GM23248 (cell line): ENCODE measurements around the gene PSMD5. TPM values are rescaled to one million over a fixed set of nuclear protein-coding genes. Genes with fewer than 3 reads are reported as not detected.
A peak's percentile ranks its signal among the peaks of the same experiment; 100 is the strongest.

ENCODE experiments used
- DNase-seq: peaks from one replicate; pipeline ENCODE4 v3.0.0-alpha.2; 2015
- H2AFZ ChIP-seq: fragments of 200-600 bp; sonication (generic); 2 replicates; pipeline ENCODE4 v1.6.1; 2016; ENCODE audit warnings: antibody characterized with exemption
- H3F3A ChIP-seq: fragments of 200-600 bp; sonication (generic); 2 replicates; pipeline ENCODE4 v1.6.1; 2016; ENCODE audit warnings: mild to moderate bottlenecking, antibody characterized with exemption, mixed run types; ENCODE audit not compliant: insufficient read depth
- H3K27ac ChIP-seq: fragments of 200-600 bp; sonication (generic); 2 replicates; pipeline ENCODE4 v1.5.1; 2016; ENCODE audit warnings: mild to moderate bottlenecking
- H3K27me3 ChIP-seq: fragments of 200-600 bp; sonication (generic); replicated peaks from 2 replicates; pipeline ENCODE4 v1.6.1; 2016; ENCODE audit warnings: mild to moderate bottlenecking; ENCODE audit not compliant: insufficient read depth
- H3K36me3 ChIP-seq: fragments of 200-600 bp; sonication (generic); 2 replicates; pipeline ENCODE4 v1.6.1; 2016; ENCODE audit warnings: low read depth, mild to moderate bottlenecking
- H3K4me1 ChIP-seq: fragments of 200-600 bp; sonication (generic); 2 replicates; pipeline ENCODE4 v1.6.1; 2016; ENCODE audit warnings: mild to moderate bottlenecking; ENCODE audit not compliant: insufficient read depth
- H3K4me2 ChIP-seq: fragments of 200-600 bp; sonication (generic); one replicate; pipeline ENCODE4 v1.6.1; 2016; ENCODE audit warnings: mild to moderate bottlenecking; ENCODE audit not compliant: unreplicated experiment
- H3K4me3 ChIP-seq: fragments of 200-600 bp; sonication (generic); 2 replicates; pipeline ENCODE4 v1.5.1; 2016; ENCODE audit warnings: mild to moderate bottlenecking
- H3K79me2 ChIP-seq: fragments of 200-600 bp; sonication (generic); 2 replicates; pipeline ENCODE4 v1.6.1; 2016; ENCODE audit warnings: mild to moderate bottlenecking; ENCODE audit not compliant: insufficient read depth
- H3K9ac ChIP-seq: fragments of 200-600 bp; sonication (generic); 2 replicates; pipeline ENCODE4 v1.6.1; 2016; ENCODE audit warnings: mild to moderate bottlenecking
- H3K9me2 ChIP-seq: fragments of 200-600 bp; sonication (generic); 2 replicates; pipeline ENCODE4 v1.6.1; 2016; ENCODE audit warnings: mixed run types, mild to moderate bottlenecking, moderate library complexity; ENCODE audit not compliant: insufficient read depth
- H3K9me3 ChIP-seq: fragments of 200-600 bp; sonication (generic); one replicate; pipeline ENCODE4 v1.6.1; 2017; ENCODE audit warnings: low read depth
- H4K20me1 ChIP-seq: fragments of 200-600 bp; sonication (generic); 2 replicates; pipeline ENCODE4 v1.6.0; 2016; ENCODE audit not compliant: insufficient read depth
- EZH2 ChIP-seq: fragments of 200-600 bp; sonication (generic); IDR thresholded peaks from 2 replicates; pipeline ENCODE4 v1.6.1; 2018; ENCODE audit warnings: antibody characterized with exemption, mild to moderate bottlenecking; ENCODE audit not compliant: insufficient read depth, poor library complexity, severe bottlenecking
- EZH2phosphoT487 ChIP-seq: fragments of 200-600 bp; sonication (generic); IDR thresholded peaks from 2 replicates; pipeline ENCODE4 v1.6.1; 2018; ENCODE audit warnings: antibody characterized with exemption, moderate library complexity, mild to moderate bottlenecking, low read depth; ENCODE audit not compliant: insufficient read depth
- WGBS, 2 experiments: methylation state at CpG; one replicate each; pipeline ENCODE4 v1.1.6; 2015 to 2017; ENCODE audit warnings: low lambda C conversion rate in 2 of 2, low coverage in 1 of 2; ENCODE audit errors: missing lambda C conversion rate in 2 of 2; 5-methylcytosine and 5-hydroxymethylcytosine counted together
- in situ Hi-C: fragments of 300-500 bp; cut with MboI; formaldehyde crosslinking; loops from 2 replicates; pipeline ENCODE4 v1.15.0; 2020
- polyA plus RNA-seq: library from polyadenylated mRNA; unstranded; fragments of >200 nt; fragmentation: Nextera tagmentation; extraction: Ambion mirVana; gene quantifications from 2 replicates; pipeline ENCODE4 v1.2.1, GENCODE V29; 2016
- total RNA-seq: library from RNA; depleted of rRNA; stranded (reverse); fragments of >200 nt; shearing (Covaris generic); gene quantifications from 2 replicates; pipeline ENCODE4 v1.2.3, GENCODE V29; 2014

Gene PSMD5
- total and polyA plus RNA-seq, 2 experiments from 2014 or later: 37.2 to 43.3 TPM

GRCh38 chr9:120841930-120842684, 615 bp downstream of the PSMD5 start:
- WGBS, 2 experiments: 3% methylated on average over 18 of the region's 18 CpGs
- Histone ChIP-seq H3K4me2 (peak overlapping the region; percentile 89), H2AFZ (peak overlapping the region; percentile 98), H3K9me2 (no peaks in the 10 kb centered on the region), H3K36me3 (no peaks in the 10 kb centered on the region), H3F3A (peaks cover 30% of the 10 kb centered on the region), H3K4me3 (peak overlapping the region; percentile 93), H3K27me3 (no peaks in the 10 kb centered on the region), H3K9me3 (no peaks in the 10 kb centered on the region), H3K27ac (peak overlapping the region; percentile 91), H3K9ac (peak overlapping the region; percentile 98), H3K4me1 (peaks cover 21% of the 10 kb centered on the region), H4K20me1 (no peaks in the 10 kb centered on the region), H3K79me2 (peaks cover 71% of the 10 kb centered on the region)
- peak; percentile 63 for DNase-seq
- in situ Hi-C loops: no loop called here
- TF ChIP-seq EZH2 (no peak), EZH2phosphoT487 (no peak)

- Histone ChIP-seq H3K36me3 (peaks cover 10% of the 10 kb centered on the region; the same call in 1 of the 2 replicates), H3K9me2 (no peaks in the 10 kb centered on the region), H3K27ac (peak overlapping the region; percentile 36), H3K4me3 (no peak overlapping the region; the same call in 1 of the 2 replicates), H3K79me2 (peaks cover 92% of the 10 kb centered on the region), H2AFZ (no peak overlapping the region), H3K4me2 (peak overlapping the region; percentile 22), H3K9ac (peak overlapping the region; percentile 17), H3F3A (peaks cover 21% of the 10 kb centered on the region), H3K27me3 (no peaks in the 10 kb centered on the region), H3K4me1 (peaks cover 19% of the 10 kb centered on the region), H4K20me1 (no peaks in the 10 kb centered on the region), H3K9me3 (no peaks in the 10 kb centered on the region)
- 47 to 54% methylated on average over 2 of the region's 2 CpGs for WGBS, 2 experiments
- in situ Hi-C loops: no loop called here
- TF ChIP-seq EZH2 (no peak), EZH2phosphoT487 (no peak)
- DNase-seq: peak; percentile 52
Observed at GRCh38 chr9:120839146-120839545, 3.6 kb downstream of the PSMD5 start.

- TF ChIP-seq EZH2 (no peak), EZH2phosphoT487 (no peak)
- H3K27me3 ChIP-seq: no peaks in the 10 kb centered on the region
- WGBS, 2 experiments: 85 to 97% methylated on average over 3 of the region's 3 CpGs
Observed at GRCh38 chr9:120837921-120838320, 4.8 kb downstream of the PSMD5 start.

GRCh38 chr9:120833325-120833724, 9.4 kb downstream of the PSMD5 start:
- no peaks in the 10 kb centered on the region for H3K27me3 ChIP-seq
- peaks cover 19% of the 10 kb centered on the region for H3F3A ChIP-seq
- no peak overlapping the region for H3K4me2 ChIP-seq
- H4K20me1 ChIP-seq: no peaks in the 10 kb centered on the region
- no peak overlapping the region for H3K27ac ChIP-seq
- no peak overlapping the region for H3K9ac ChIP-seq
- TF ChIP-seq EZH2phosphoT487: no peak
- no peak for TF ChIP-seq EZH2
- no peaks in the 10 kb centered on the region for H3K9me3 ChIP-seq
- in situ Hi-C loops: no loop called here
- H3K4me3 ChIP-seq: no peak overlapping the region
- H2AFZ ChIP-seq: no peak overlapping the region
- peaks cover 58% of the 10 kb centered on the region for H3K79me2 ChIP-seq
- peaks cover 8% of the 10 kb centered on the region; the same call in 1 of the 2 replicates for H3K4me1 ChIP-seq
- DNase-seq: no peak
- H3K9me2 ChIP-seq: no peaks in the 10 kb centered on the region
- H3K36me3 ChIP-seq: peaks cover 34% of the 10 kb centered on the region
- WGBS, 2 experiments: 97 to 98% methylated on average over 6 to 7 of the region's 7 CpGs

More at GRCh38 chr9:120837921-120838320, 4.8 kb downstream of the PSMD5 start:
- Histone ChIP-seq H3K9me3 (no peaks in the 10 kb centered on the region), H3K79me2 (peaks cover 87% of the 10 kb centered on the region), H3K27ac (no peak overlapping the region), H3K4me1 (peaks cover 13% of the 10 kb centered on the region), H4K20me1 (no peaks in the 10 kb centered on the region), H3K4me3 (no peak overlapping the region), H3K9me2 (no peaks in the 10 kb centered on the region), H3K9ac (no peak overlapping the region), H3K36me3 (peaks cover 10% of the 10 kb centered on the region; the same call in 1 of the 2 replicates), H3F3A (peaks cover 13% of the 10 kb centered on the region), H2AFZ (no peak overlapping the region), H3K4me2 (no peak overlapping the region)
- DNase-seq: no peak
- in situ Hi-C loops: no loop called here
